MM.1S (cell line): ENCODE results near the gene PRTN3.

ENCODE experiments used
- EZH2 ChIP-seq: fragments of 300-600 bp; sonication (generic); optimal IDR thresholded peaks from 2 replicates; pipeline ENCODE3; 2017; ENCODE audit warnings: low read depth, mild to moderate bottlenecking, antibody characterized with exemption, low read length, mixed read lengths
- TF ChIP-seq, protein P1 (sequence below): fragments of 300-600 bp; sonication (generic); IDR thresholded peaks from 2 replicates; pipeline ENCODE4 v1.5.1; 2016; ENCODE audit warnings: antibody characterized with exemption, low read length, mixed read lengths

DNA sequence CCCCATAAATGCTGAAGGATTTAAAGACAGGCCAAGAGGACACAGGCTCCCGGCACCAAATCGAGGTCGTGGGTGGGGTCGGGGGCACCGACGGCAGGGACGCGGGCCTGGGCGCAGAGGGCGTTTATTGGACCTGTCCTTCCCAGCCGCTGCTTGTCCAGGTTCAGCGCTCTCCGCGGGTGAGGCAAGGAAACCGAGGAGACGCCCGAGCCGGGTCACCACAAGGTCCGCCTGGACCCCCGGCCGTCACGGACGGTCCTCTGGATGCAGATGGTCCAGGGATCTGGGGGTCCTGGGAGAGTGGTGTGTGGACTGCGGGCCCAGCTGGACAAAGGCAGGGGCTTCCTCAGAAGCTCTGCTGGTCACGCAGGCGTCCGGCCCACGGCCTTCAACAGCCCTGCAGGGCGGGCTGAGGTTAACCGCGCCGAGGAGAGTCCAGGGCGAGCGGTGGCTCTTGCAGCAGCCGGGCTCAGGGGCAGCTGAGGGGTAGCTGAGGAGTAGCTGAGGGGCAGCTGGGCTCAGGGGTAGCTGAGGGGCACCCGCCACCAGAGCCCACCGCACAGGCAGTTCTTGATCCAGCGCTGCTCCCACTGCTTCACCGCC, 27.2 kb downstream of the PRTN3 start:
- TF ChIP-seq, protein P1, sequence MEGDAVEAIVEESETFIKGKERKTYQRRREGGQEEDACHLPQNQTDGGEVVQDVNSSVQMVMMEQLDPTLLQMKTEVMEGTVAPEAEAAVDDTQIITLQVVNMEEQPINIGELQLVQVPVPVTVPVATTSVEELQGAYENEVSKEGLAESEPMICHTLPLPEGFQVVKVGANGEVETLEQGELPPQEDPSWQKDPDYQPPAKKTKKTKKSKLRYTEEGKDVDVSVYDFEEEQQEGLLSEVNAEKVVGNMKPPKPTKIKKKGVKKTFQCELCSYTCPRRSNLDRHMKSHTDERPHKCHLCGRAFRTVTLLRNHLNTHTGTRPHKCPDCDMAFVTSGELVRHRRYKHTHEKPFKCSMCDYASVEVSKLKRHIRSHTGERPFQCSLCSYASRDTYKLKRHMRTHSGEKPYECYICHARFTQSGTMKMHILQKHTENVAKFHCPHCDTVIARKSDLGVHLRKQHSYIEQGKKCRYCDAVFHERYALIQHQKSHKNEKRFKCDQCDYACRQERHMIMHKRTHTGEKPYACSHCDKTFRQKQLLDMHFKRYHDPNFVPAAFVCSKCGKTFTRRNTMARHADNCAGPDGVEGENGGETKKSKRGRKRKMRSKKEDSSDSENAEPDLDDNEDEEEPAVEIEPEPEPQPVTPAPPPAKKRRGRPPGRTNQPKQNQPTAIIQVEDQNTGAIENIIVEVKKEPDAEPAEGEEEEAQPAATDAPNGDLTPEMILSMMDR = no peak
- TF ChIP-seq EZH2 = no peak
